GM18511 (cell line): ENCODE results near the gene MESP1.
A peak's percentile ranks its signal among the peaks of the same experiment; 100 is the strongest.
"Not testable (repeated sequence)": the region's sequence is repeated elsewhere in the genome, so short reads cannot be mapped to it uniquely, and the experiment has no call there.

Experiments
- ATAC-seq: cut with Tn5 transposase; IDR thresholded peaks from one replicate; pipeline ENCODE4 v1.9.1; 2021; ENCODE audit warnings: mild to moderate bottlenecking, moderate library complexity; ENCODE audit not compliant: unreplicated experiment

MESP1 gene

GRCh38 chr15:89750560-89751542 lies at the start of gene MESP1:
TSS of gene MESP1 (minus strand) at chr15:89751249. CDS start at chr15:89751231, 18 bp downstream.
- ATAC-seq: peak; percentile 96

- no peak for ATAC-seq
Measured at GRCh38 chr15:89799918-89800498, 49.0 kb upstream of the MESP1 start.

DNA sequence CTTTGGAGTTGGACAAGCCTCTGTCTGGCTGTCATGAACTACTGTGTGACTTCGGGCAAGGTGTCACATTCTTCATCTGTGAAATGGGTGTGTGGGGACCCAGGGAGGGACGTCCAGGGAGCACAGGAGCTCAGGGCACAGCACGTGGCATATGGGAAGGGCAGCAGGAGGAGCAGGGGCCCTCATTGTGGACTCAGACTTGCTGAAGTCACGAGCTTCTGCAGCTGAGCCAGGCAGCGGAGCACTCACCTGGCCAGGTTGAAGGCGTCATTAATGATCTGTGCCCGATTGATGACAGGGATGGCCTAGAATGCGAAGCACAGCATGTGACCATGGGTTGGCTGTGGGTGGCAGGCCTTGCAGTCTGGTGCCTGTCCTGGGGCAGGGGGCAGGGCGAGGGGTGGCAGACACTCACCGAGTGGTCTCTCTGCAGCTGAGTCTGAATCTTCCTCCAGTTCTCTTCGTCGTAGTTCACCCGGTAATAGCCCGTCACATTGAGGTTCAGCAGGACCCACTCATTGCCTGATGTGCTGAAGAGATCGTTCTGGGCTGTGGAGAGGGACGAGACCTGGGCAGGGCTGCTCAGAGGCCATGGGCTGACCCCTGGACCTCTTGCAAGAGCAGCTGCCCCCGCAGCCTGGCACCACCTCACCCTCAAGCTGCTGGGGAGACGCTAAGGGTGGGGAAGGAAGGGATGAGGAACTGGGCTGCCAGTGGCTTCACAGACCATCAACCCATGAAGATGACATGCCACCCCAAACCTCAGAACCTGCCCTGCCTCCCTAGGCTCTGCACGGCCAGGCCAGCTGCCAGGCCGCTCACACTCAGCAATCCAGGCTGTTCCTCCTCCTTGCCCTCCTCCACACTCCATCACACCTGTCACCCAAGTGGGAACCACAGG lies 48.2 kb upstream of the MESP1 start:
- ATAC-seq: no peak

- no peak for ATAC-seq
Measured at GRCh38 chr15:89797678-89798201, 46.7 kb upstream of the MESP1 start.

DNA sequence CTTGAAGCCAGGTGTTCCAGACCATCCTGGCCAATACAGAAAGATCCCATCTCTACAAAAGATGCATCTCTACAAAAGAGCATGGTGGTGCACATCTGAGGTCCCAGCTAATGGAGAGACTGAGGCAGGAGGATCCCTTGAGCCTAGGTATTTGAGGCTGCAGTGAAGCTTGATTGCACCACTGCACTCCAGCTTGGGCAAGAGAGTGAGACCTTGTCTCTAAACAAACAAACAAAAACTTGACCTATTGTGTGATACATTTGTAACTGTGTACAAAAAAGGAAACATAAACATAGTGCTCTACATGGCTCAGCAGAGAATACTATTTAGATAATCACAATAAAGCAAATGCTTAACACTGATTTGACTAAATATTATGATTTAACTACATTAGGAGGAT lies 44.9 kb upstream of the MESP1 start:
- ATAC-seq: no peak

DNA sequence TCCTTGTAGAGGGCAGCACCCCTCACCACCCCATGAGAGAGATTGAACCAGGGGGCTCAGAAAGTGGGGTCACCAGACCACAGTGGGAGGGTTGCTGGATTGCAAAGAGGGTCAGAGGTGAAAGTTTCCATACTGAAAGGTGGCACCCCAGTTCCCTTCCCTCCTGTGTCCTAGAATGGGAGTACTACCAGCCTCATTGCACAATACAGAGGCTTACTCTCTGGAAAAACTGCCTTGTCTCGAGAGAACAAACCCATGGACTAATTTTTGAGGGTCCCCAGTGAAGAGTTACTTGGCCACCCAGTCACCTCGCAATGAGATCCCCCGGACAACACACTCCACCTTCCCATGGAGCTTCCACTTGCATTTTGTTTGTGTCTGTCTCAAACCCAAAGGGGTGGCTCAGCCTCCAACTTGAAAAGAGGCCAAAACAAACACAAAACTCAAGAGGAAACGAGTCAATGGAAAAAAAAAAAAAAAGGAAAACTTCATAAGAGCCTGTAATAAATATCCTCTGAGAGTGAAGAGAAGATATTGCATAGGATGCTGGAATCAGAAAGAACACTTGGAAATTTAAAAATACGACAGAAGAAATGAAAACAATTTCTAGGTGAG lies 43.7 kb upstream of the MESP1 start:
- no peak for ATAC-seq

GRCh38 chr15:89792106-89792805 lies 41.2 kb upstream of the MESP1 start:
- no peak for ATAC-seq

DNA sequence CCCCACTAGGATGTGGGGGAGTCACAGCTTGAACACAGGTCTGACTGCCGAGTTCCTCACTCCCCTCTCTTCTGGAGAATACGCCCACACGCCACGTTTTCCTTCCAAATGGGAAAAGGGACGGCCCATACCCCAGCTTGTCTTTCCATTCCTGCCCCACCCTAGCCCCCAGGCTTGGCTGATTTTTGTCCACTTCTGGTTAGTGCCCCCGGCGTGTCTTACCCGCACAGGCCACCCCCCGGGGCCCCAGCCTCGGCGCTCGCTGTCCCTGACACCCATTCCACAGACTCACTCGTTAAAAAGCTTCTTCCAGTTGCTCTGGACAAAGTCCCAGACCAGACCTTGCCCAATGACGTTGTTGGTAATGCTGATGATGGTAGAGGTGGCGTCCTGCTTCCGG lies 39.6 kb upstream of the MESP1 start:
- ATAC-seq: no peak

GRCh38 chr15:89790206-89790605 lies 39.2 kb upstream of the MESP1 start:
- ATAC-seq: no peak

DNA sequence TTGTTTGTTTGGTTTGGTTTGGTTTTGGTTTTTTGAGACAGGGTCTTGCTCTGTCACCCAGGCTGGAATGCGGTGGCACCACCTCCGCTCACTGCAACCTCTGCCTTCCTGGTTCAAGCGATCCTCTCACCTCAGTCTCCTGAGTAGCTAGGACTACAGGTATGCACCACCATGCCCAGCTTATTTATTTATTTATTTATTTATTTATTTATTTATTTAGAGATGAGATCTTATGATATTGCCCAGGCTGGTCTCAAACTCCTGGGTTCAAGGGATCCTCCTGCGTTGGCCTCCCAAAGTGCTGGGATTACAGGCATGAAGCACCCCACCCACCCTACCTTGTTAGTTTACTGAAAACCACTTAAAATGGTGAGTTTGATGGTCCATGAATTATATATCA lies 37.5 kb upstream of the MESP1 start:
- ATAC-seq: not testable (repeated sequence)

- no peak for ATAC-seq
Measured at GRCh38 chr15:89787944-89788343, 36.9 kb upstream of the MESP1 start.

- ATAC-seq: no peak
Measured at GRCh38 chr15:89785774-89786140, 34.7 kb upstream of the MESP1 start.

GRCh38 chr15:89785064-89785773 lies 34.2 kb upstream of the MESP1 start:
- ATAC-seq: no peak

GRCh38 chr15:89784686-89784960 lies 33.6 kb upstream of the MESP1 start:
- ATAC-seq: no peak

DNA sequence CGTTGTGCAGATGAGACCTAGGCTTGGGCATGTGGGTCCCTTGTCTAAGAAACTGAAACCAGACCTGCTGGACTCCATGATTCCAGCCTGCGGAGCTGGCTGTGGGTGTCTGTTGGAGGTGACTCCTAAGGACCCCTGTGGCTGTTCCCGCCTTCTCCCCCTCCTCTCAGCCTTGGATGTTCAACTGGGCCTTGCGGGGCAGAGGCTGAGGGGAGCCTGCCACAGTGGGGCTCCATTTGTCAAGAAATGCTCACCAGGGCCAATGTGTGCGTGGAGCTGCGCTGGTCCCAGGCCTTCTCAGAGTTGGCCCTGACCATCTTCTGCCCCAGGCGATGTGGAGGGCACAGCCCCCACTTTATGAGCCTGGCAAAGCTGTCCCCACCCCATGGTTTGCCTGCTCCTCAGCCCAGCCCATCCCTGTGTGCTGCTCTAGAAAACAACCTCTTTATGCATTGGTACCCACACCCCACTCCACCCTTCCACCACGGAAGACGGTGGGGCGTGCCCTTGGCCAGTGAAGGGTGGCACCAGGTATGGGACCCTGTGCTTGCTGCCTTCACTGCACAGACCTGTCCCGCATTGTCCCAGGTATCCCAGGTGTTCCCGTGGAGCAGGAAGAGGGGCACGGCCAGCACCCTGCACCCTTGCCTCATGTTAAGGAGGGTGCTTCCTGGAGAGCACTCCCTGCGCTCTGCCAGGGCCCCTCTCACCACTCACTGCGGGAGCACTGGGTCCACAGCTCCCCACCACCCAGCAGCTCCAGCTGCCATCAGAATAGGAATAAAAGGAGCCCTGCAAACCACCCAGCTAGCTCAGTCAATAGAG lies 33.0 kb upstream of the MESP1 start:
- no peak for ATAC-seq

DNA sequence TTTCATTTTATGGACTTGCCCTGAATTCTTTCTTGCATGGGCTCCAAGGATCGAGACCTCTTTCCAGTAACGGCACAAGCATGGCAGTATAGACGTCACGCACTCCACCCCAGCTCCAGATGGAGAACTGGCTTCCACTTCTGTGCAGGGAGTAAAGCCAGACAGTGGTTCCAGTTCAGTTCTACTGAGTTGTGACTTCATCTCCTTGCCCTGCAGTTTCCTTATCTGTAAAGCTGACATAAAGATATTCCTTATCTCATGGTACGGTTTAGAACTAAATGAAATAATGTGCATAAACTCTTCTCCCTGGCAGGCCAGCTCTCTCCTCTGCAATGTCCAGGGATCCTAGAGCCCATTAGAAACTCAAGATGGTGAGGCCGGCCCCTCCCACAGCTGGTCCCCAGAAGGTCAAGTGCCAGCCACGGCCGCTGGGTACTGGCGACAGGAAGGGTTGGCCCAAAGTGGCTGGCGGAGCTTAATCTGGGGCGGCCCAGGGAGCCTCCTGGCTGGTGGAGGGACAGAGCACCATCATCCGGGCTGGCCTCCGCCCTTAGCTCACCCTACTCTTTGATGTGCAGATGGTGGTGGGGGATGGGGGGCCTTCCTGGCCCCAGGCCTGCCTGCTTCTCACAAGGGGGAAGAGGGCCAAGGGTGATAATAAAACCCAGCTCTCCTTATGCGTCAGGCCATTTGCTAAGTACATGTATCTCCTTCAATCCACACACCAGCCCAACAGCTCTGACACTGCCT lies 32.2 kb upstream of the MESP1 start:
- ATAC-seq: no peak

GRCh38 chr15:89782619-89782950 lies 31.5 kb upstream of the MESP1 start:
- not testable (repeated sequence) for ATAC-seq
